GM12875 (cell line): ENCODE results near the gene WNK4.
"Not testable (repeated sequence)": the region's sequence is repeated elsewhere in the genome, so short reads cannot be mapped to it uniquely, and the experiment has no call there.

Experiments used
- H3K4me3 ChIP-seq: one replicate; pipeline ENCODE4 v1.5.1; 2011; ENCODE audit warnings: low read depth, low read length, control low read depth
- TF ChIP-seq, protein P1 (sequence below): IDR thresholded peaks from 2 replicates; pipeline ENCODE4 v1.5.1; 2011; ENCODE audit warnings: low read depth, mild to moderate bottlenecking, control low read depth, inconsistent platforms, low read length, moderate library complexity, borderline replicate concordance; ENCODE audit not compliant: insufficient read depth

Gene WNK4

DNA sequence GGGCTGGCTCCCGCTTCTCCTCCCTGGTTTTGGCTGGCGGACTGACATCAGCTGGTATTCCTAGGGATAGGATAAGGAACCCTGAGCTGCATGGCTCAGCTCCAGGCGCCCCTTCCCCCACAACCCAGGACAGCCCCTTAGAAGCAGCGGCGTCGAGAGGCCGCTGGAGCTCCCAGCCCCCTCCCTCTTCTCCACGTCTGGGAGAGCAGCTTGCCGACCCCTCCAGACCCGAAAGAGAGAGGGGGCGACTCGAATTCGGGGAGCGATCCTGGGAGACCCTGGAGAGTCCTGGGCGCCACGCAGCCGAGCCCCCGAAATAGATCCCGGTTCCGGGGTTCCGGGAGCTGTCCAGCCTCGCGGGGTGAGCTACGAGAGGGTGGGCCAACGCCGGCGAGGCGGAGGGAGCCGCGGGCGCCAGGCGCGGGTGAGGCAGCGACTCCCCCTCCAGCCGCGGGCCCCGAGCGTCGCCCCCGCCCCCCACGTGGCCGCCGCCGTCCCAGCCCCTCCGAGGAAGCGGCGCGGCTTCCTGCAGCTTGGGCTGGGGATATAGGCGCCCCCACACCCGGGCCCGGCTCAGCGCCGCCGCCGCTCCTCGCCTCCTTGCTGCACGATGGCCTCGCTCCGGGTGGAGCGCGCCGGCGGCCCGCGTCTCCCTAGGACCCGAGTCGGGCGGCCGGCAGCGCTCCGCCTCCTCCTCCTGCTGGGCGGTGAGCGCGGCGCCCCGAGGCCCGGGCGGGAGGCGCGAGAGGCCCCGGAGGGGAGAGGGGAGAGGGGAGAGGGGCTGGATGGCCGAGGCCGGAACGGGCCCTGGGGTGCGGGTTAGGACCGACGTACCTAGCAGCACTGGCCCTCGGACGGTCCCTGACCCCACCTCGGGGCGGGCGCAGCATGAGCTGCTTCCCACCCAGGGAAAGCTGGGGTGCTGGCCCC, 19.5 kb upstream of the WNK4 start, which contains the start of gene RAMP2:
Gene RAMP2 (plus strand): TSS at position 576 of the 930 bp plus-strand sequence. CDS start 35 bp downstream, at position 611.
- TF ChIP-seq, protein P1, sequence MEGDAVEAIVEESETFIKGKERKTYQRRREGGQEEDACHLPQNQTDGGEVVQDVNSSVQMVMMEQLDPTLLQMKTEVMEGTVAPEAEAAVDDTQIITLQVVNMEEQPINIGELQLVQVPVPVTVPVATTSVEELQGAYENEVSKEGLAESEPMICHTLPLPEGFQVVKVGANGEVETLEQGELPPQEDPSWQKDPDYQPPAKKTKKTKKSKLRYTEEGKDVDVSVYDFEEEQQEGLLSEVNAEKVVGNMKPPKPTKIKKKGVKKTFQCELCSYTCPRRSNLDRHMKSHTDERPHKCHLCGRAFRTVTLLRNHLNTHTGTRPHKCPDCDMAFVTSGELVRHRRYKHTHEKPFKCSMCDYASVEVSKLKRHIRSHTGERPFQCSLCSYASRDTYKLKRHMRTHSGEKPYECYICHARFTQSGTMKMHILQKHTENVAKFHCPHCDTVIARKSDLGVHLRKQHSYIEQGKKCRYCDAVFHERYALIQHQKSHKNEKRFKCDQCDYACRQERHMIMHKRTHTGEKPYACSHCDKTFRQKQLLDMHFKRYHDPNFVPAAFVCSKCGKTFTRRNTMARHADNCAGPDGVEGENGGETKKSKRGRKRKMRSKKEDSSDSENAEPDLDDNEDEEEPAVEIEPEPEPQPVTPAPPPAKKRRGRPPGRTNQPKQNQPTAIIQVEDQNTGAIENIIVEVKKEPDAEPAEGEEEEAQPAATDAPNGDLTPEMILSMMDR: no peak
- H3K4me3 ChIP-seq: peak within 1 kb of the TSS; percentile 14

DNA sequence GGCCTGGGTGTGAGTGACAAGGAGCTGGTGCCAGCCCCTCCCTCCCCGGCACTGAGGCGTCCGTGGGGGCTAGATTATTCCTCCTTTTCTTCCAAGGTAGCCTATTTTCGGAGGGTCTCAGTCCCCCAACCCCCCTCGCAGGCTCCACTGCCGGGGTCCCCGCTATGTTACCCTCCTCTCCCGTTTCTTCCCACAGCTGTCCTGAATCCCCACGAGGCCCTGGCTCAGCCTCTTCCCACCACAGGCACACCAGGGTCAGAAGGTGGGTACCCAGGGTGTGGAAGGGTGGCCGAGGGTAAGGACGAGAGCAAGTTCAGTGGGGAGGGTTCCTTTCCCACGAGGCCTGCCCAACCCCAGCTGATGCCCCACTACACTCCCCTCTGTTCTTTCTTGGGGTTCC, 18.8 kb upstream of the WNK4 start:
- TF ChIP-seq, protein P1: no peak
- H3K4me3 ChIP-seq: no peak overlapping the region

DNA sequence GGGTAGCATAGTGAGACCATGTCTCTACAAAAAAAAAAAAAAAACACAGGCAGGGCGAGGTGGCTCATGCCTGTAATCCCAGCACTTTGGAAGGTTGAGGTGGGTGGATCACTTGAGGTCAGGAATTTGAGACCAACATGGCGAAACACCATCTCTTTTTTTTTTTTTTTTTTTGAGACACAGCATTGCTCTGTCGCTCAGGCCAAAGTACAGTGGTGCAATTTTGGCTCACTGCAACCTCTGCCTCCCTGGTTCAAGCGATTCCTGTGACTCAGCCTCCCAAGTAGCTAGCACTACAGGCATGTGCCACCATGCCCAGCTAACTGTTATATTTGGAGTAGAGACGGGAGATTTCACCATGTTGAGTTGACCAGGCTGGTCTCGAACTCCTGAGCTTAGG, 14.3 kb upstream of the WNK4 start:
- TF ChIP-seq, protein P1: no peak
- no peak overlapping the region for H3K4me3 ChIP-seq

DNA sequence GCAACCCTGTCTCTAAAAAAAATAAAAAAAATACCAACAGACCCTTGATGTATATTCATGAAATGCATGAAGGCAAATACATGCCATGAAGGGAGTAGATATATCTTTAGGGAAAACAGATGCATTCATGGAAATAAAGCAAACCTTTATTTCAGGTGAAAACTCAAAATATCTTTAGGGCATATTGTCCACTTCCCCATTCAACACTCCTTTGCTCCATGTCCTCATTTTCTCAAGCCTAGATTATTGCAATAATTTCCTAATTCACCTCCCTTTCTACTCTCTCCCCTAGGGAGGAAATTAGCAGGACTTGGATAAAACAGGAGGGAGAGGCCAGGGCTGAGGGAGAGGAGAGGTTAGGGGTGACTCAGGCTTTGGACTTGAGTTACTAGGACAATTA, 12.9 kb upstream of the WNK4 start:
- TF ChIP-seq, protein P1: no peak
- no peak overlapping the region for H3K4me3 ChIP-seq

DNA sequence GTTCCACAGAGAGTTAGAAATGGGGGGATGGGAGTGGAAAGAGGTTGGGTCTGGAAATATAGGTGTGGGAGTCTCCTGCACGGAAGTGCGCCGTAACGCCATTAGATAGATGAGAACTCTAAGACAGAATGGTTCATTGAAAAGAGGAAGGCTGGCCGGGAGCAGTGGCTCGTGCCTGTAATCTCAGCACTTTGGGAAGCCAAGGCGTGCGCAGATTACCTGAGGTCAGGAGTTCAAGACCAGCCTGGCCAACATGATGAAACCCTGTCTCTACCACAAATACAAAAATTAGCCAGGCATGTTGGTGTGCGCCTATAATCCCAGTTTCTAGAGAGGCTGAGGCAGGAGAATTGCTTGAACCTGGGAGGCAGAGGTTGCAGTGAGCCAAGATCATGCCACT, 12.4 kb upstream of the WNK4 start:
- H3K4me3 ChIP-seq: not testable (repeated sequence)

DNA sequence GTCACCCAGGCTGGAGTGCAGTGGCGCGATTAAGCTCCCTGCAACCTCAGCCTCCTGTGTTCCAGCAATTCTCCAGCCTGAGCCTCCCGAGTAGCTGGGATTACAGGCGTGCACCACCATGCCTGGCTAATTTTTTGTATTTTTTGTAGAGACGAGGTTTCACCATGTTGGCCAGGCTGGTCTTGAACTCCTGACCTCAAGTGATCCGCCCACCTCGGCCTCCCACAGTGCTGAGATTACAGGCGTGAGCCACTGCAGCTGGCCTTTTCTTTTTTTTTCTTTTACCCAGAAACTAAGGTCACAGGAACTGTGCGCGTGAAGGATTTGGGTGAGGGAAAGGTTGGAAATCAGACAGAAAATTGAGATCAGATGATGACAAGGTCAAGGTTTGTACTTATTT, 10.4 kb upstream of the WNK4 start:
- H3K4me3 ChIP-seq: not testable (repeated sequence)

DNA sequence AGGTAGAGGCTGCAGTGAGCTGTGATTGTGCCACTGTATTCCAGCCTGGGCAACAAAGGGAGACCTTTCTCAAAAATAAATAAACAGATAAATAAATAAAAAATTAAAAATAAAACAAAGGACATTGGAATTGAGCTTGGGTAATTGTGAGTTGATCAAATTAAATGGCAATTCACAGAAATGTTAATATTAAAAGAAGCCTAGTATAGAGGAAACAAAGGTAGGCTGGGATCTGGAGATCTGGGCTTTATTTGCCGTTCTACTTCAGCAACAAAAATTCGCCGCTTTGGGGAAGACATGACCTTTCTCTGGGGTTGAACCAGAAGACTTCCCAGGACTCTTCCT, 7.5 kb upstream of the WNK4 start:
- TF ChIP-seq, protein P1: no peak
- peak overlapping the region; percentile 71 for H3K4me3 ChIP-seq

DNA sequence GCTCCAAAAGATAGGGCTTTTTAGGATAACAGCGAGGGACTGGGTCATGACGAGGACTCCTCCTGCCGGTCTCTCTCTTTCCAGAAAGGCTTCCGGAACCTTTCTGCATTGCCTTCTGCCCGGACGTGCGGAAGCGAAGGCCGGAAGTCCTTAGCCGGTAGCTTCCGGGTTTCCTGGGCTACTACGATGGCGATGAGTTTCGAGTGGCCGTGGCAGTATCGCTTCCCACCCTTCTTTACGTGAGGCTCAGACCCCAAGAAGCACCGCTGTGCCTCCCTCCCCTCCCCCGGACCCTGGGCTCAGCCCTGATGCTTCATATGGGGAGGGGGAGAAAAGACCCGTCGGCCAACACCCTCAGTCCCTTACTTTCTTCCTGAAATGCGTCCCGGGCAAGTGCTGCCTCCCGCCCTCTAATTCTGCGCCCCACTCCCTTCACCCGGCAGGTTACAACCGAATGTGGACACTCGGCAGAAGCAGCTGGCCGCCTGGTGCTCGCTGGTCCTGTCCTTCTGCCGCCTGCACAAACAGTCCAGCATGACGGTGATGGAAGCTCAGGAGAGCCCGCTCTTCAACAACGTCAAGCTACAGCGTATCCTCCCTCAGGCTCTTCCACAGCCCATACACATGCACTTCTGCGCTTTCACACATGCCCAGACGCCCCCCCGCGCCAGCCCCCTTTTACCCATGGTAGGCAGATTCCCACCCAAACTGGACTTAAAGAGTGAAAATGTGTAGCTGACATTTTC, 6.9 kb upstream of the WNK4 start, which contains the start of gene VPS25:
Gene VPS25 (plus strand): TSS at position 160 of the 746 bp plus-strand sequence. CDS start 27 bp downstream, at position 187.
- peak within 1 kb of the TSS; percentile 71 for H3K4me3 ChIP-seq
- TF ChIP-seq, protein P1: no peak
